Mesothelial cell of epicardium (in vitro differentiated cells): ENCODE measurements around the gene TRPC6. TPM values are rescaled to one million over a fixed set of nuclear protein-coding genes. Genes with fewer than 3 reads are reported as not detected.
A peak's percentile ranks its signal among the peaks of the same experiment; 100 is the strongest.
"Not testable (repeated sequence)": the region's sequence is repeated elsewhere in the genome, so short reads cannot be mapped to it uniquely, and the experiment has no call there.

ENCODE experiments used
- DNase-seq, 2 experiments: peaks; one replicate each; pipeline ENCODE4 v3.0.0; 2021; ENCODE audit warnings: low spot score in 2 of 2; ENCODE audit not compliant: unreplicated experiment in 2 of 2
- H3K27ac Mint-ChIP-seq: 2 replicates; pipeline ENCODE4 v1.8.0; 2021; ENCODE audit warnings: mixed read lengths
- H3K27me3 Mint-ChIP-seq: 2 replicates; pipeline ENCODE4 v1.8.0; 2021; ENCODE audit warnings: low read depth, mixed read lengths
- H3K36me3 Mint-ChIP-seq: 2 replicates; pipeline ENCODE4 v1.8.0; 2021; ENCODE audit warnings: mixed read lengths
- H3K4me1 Mint-ChIP-seq: 2 replicates; pipeline ENCODE4 v1.8.0; 2021; ENCODE audit warnings: mixed read lengths
- H3K4me3 Mint-ChIP-seq: 2 replicates; pipeline ENCODE4 v1.8.0; 2021; ENCODE audit warnings: mild to moderate bottlenecking, moderate library complexity, mixed read lengths
- H3K9me3 Mint-ChIP-seq: 2 replicates; pipeline ENCODE4 v1.8.0; 2021; ENCODE audit warnings: mixed read lengths
- total RNA-seq: library from RNA; stranded (reverse); gene quantifications from 3 replicates; pipeline ENCODE4 v1.2.1, GENCODE V29; 2021
- TF ChIP-seq, protein P1 (sequence below): fragments of 200-600 bp; sonication (generic); IDR thresholded peaks from one replicate; pipeline ENCODE4 v1.5.0; 2021; ENCODE audit warnings: antibody characterized with exemption; ENCODE audit not compliant: unreplicated experiment

The TRPC6 gene
- total RNA-seq, 1 donor from 2014 or later, result 0.42 TPM

GRCh38 chr11:101470881-101471520 lies 112.8 kb downstream of the TRPC6 start:
- Mint-ChIP-seq H3K27ac (peak overlapping the region; percentile 36), H3K4me3 (no peak overlapping the region), H3K9me3 (no peaks in the 10 kb centered on the region), H3K4me1 (peaks cover 14% of the 10 kb centered on the region), H3K27me3 (no peaks in the 10 kb centered on the region), H3K36me3 (no peaks in the 10 kb centered on the region)
- no peak for DNase-seq
- TF ChIP-seq, protein P1, sequence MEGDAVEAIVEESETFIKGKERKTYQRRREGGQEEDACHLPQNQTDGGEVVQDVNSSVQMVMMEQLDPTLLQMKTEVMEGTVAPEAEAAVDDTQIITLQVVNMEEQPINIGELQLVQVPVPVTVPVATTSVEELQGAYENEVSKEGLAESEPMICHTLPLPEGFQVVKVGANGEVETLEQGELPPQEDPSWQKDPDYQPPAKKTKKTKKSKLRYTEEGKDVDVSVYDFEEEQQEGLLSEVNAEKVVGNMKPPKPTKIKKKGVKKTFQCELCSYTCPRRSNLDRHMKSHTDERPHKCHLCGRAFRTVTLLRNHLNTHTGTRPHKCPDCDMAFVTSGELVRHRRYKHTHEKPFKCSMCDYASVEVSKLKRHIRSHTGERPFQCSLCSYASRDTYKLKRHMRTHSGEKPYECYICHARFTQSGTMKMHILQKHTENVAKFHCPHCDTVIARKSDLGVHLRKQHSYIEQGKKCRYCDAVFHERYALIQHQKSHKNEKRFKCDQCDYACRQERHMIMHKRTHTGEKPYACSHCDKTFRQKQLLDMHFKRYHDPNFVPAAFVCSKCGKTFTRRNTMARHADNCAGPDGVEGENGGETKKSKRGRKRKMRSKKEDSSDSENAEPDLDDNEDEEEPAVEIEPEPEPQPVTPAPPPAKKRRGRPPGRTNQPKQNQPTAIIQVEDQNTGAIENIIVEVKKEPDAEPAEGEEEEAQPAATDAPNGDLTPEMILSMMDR, result no peak

- H3K4me3 Mint-ChIP-seq, result no peak overlapping the region
- no peak overlapping the region for H3K27ac Mint-ChIP-seq
- TF ChIP-seq, protein P1, result no peak
- no peaks in the 10 kb centered on the region for H3K9me3 Mint-ChIP-seq
- no peaks in the 10 kb centered on the region for H3K27me3 Mint-ChIP-seq
- no peaks in the 10 kb centered on the region for H3K36me3 Mint-ChIP-seq
- DNase-seq, result no peak
- peaks cover 12% of the 10 kb centered on the region for H3K4me1 Mint-ChIP-seq
These were observed 113.4 kb downstream of the TRPC6 start for GRCh38 chr11:101470419-101470818.

- Mint-ChIP-seq H3K27me3 (no peaks in the 10 kb centered on the region), H3K27ac (no peak overlapping the region), H3K4me3 (no peak overlapping the region), H3K4me1 (peaks cover 11% of the 10 kb centered on the region), H3K36me3 (no peaks in the 10 kb centered on the region), H3K9me3 (peaks cover 17% of the 10 kb centered on the region)
- TF ChIP-seq, protein P1, result no peak
- no peak for DNase-seq
These were observed 117.5 kb downstream of the TRPC6 start for GRCh38 chr11:101466352-101466751.

DNA sequence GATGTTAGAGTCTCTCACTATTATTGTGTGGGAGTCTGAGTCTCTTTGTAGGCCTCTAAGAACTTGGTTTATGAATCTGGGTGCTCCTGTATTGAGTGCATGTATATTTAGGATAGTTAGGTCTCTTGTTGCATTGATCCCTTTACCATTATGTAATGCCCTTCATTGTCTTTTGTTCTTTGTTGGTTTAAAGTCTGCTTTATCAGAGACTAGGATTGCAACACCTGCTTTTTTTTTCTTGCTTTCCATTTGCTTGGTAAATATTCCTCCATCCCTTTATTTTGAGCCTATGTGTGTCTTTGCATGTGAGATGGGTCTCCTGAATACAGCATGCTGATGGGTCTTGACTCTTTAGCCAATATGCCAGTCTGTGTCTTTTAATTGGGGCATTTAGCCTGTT lies 119.4 kb downstream of the TRPC6 start:
- DNase-seq, H3K27me3 Mint-ChIP-seq, H3K4me1 Mint-ChIP-seq, H3K36me3 Mint-ChIP-seq, H3K27ac Mint-ChIP-seq, H3K4me3 Mint-ChIP-seq: not testable (repeated sequence)
- peaks cover 21% of the 10 kb centered on the region for H3K9me3 Mint-ChIP-seq

DNA sequence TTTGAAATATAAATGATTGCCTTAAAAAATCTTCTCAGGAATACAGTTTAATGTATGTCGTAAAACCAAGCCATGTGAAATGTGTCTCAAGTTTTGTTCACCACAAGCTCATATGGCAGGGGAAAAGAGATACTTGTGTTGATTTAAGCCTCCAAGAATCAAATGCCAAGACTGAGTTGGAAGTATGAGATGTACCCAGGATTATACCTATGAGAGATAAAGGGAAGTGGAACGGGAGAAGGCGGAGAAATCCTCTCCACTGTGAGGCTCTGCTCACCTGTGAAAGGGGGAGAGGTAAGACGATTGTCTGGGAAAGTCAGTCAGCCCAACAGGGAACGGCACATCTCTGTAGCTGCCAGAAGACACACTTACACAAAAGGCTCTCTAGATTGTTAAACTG lies 124.8 kb downstream of the TRPC6 start:
- TF ChIP-seq, protein P1, result no peak
- DNase-seq, result no peak
- H3K27me3 Mint-ChIP-seq, result no peaks in the 10 kb centered on the region

DNA sequence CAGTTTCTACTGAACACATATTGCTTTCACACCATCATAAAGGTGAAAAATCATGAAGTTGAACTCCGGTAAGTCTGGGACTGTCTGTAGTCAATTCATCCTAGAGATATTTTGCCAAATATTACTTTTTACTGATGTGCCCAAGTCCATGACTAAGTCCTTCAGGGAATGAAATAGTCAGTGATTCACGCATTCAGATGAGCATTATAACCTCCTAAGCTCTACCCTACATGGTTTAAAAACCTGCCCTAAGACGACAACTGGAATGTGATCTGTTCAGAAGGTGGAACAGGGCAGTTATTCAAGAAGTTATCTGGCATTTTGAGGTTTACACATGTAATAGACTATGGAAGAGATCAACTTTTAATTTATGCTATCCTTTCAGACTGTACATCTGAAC lies 125.6 kb downstream of the TRPC6 start:
- peaks cover 27% of the 10 kb centered on the region for H3K9me3 Mint-ChIP-seq
- peaks cover 5% of the 10 kb centered on the region for H3K36me3 Mint-ChIP-seq
- TF ChIP-seq, protein P1, result no peak
- H3K27me3 Mint-ChIP-seq, result no peaks in the 10 kb centered on the region
- no peak overlapping the region for H3K4me3 Mint-ChIP-seq
- H3K4me1 Mint-ChIP-seq, result no peaks in the 10 kb centered on the region
- H3K27ac Mint-ChIP-seq, result no peak overlapping the region
- DNase-seq, result no peak

More for the DNA sequence above, 124.8 kb downstream of the TRPC6 start:
- no peaks in the 10 kb centered on the region for H3K4me1 Mint-ChIP-seq
- H3K4me3 Mint-ChIP-seq, result no peak overlapping the region
- peaks cover 32% of the 10 kb centered on the region for H3K9me3 Mint-ChIP-seq
- H3K36me3 Mint-ChIP-seq, result peaks cover 5% of the 10 kb centered on the region
- H3K27ac Mint-ChIP-seq, result no peak overlapping the region
